Heart left ventricle (tissue), 13 donors: ENCODE results near the gene TP53TG5.

Source experiments
- CTCF ChIP-seq, 12 donors: fragments of 200-600 bp; sonication (generic) in 4 of 12; IDR thresholded peaks; one replicate each; pipeline versions ENCODE4 v1.5.0 to v1.8.0; 2018 to 2022; ENCODE audit warnings: antibody characterized with exemption in 12 of 12, mild to moderate bottlenecking in 5 of 12
- POLR2A ChIP-seq, 2 donors: fragments of 450-650 bp; IDR thresholded peaks; one replicate each; pipeline ENCODE4 v1.6.1; 2017; ENCODE audit warnings: antibody characterized with exemption in 2 of 2, mild to moderate bottlenecking in 2 of 2, moderate library complexity in 2 of 2
- donor health status: ischemic (EF 13 %, LVEDD 7.1; RV severe dilation, severe dysfunction).
- donor health status: DM: no; HTN: yes; CAD: no.
- donor health status: DM: no; HTN: no; CAD: no.
- donor health status: ischemic (EF 25% LVEDD 6.9; RV normal size, moderate dysfunction).
- donor health status: ischemic (EF 25% LVEDD 5.7; RV mildly dilated, moderate dysfunction).
- donor health status: ischemic (EF 35%, LVEDD 5.7; RV mildly dilated, moderate dysfunction).
- donor health status: nonischemic (EF 11% LVEDD 7.7; RV severe dilation, severe dysfunction).
- donor health status: DM: yes; HTN: yes; CAD: no.
- donor health status: PGD.
- donor health status: ischemic (EF 29% LVEDD 5.4; RV normal size, mild dysfunction).
- donor health status: nonischemic (EF 23%, LVEDD 6.1; RV moderate dilation, normal function).

GRCh38 chr20:45341939-45342854, 35.9 kb downstream of the TP53TG5 start:
- TF ChIP-seq CTCF (IDR thresholded peaks at IDR 0.05) (no peak), POLR2A (IDR thresholded peaks at IDR 0.05) (peak in 1 of 2 donors; percentile 75)
